Smooth muscle cell (in vitro differentiated cells): Measurements from ENCODE around the gene RRP12. TPM values are rescaled to one million over a fixed set of nuclear protein-coding genes. Genes with fewer than 3 reads are reported as not detected.
A peak's percentile ranks its signal among the peaks of the same experiment; 100 is the strongest.

Source experiments
- DNase-seq: peaks from one replicate; lab custom pipeline; 2025; ENCODE audit not compliant: unreplicated experiment; lab: John Stamatoyannopoulos, UW
- H2AFZ ChIP-seq: fragments of 200-600 bp; sonication (generic); 2 replicates; pipeline ENCODE4 v1.6.0; 2016; ENCODE audit warnings: antibody characterized with exemption, low read depth, mild to moderate bottlenecking
- H3F3A ChIP-seq: fragments of 200-600 bp; sonication (generic); 2 replicates; pipeline ENCODE4 v1.6.0; 2017; ENCODE audit warnings: antibody characterized with exemption, low read depth
- H3K27ac ChIP-seq: fragments of 200-600 bp; sonication (generic); 2 replicates; pipeline ENCODE4 v1.5.1; 2016; ENCODE audit warnings: low read depth, mild to moderate bottlenecking
- H3K27me3 ChIP-seq: fragments of 200-600 bp; sonication (generic); 2 replicates; pipeline ENCODE4 v1.6.1; 2016; ENCODE audit warnings: low read depth, mild to moderate bottlenecking
- H3K36me3 ChIP-seq: fragments of 200-600 bp; sonication (generic); 2 replicates; pipeline ENCODE4 v1.5.1; 2016; ENCODE audit warnings: low read depth
- H3K4me1 ChIP-seq: fragments of 200-600 bp; sonication (generic); 2 replicates; pipeline ENCODE4 v1.5.1; 2016; ENCODE audit warnings: low read depth
- H3K4me2 ChIP-seq: fragments of 200-600 bp; sonication (generic); 2 replicates; pipeline ENCODE4 v1.6.0; 2016; ENCODE audit warnings: mild to moderate bottlenecking
- H3K4me3 ChIP-seq: fragments of 200-600 bp; sonication (generic); 2 replicates; pipeline ENCODE4 v1.5.1; 2016; ENCODE audit warnings: mild to moderate bottlenecking
- H3K79me2 ChIP-seq: fragments of 200-600 bp; sonication (generic); 2 replicates; pipeline ENCODE4 v1.6.0; 2016; ENCODE audit warnings: low read depth, mild to moderate bottlenecking
- H3K9ac ChIP-seq: fragments of 200-600 bp; sonication (generic); 2 replicates; pipeline ENCODE4 v1.6.0; 2016; ENCODE audit warnings: low read depth
- H3K9me3 ChIP-seq: fragments of 200-600 bp; sonication (generic); replicated peaks from 2 replicates; pipeline ENCODE4 v1.5.1; 2016; ENCODE audit warnings: low read depth
- H4K20me1 ChIP-seq: fragments of 200-600 bp; sonication (generic); 2 replicates; pipeline ENCODE4 v1.6.0; 2016; ENCODE audit warnings: low read depth
- CTCF ChIP-seq: fragments of 200-600 bp; sonication (generic); IDR thresholded peaks from 2 replicates; pipeline ENCODE4 v1.5.1; 2017; ENCODE audit warnings: borderline replicate concordance, mild to moderate bottlenecking, antibody characterized with exemption; ENCODE audit not compliant: insufficient read depth, poor library complexity, severe bottlenecking
- WGBS: methylation state at CpG from one replicate; pipeline ENCODE4 v1.1.7; 2016; ENCODE audit warnings: low lambda C conversion rate; 5-methylcytosine and 5-hydroxymethylcytosine counted together
- polyA plus RNA-seq: library from polyadenylated mRNA; unstranded; fragments of >200 nt; fragmentation: Nextera tagmentation; extraction: Ambion mirVana; gene quantifications from 2 replicates; pipeline ENCODE4 v1.2.1, GENCODE V29; 2016
- total RNA-seq: library from RNA; depleted of rRNA; stranded (reverse); fragments of >200 nt; gene quantifications from 2 replicates; pipeline ENCODE4 v1.2.3, GENCODE V29; 2014

The RRP12 gene
- total RNA-seq, result 15.9 and 18.8 TPM in 2 replicates
- polyA plus RNA-seq, result 14.1 and 21.7 TPM in 2 replicates

- H2AFZ ChIP-seq, result peak within 1 kb of the TSS; percentile 73
- H3K36me3 ChIP-seq, result no peaks in the 10 kb centered on the region
- WGBS, result 2% methylated on average over 39 of the region's 39 CpGs
- peak within 1 kb of the TSS; percentile 96 for H3K9ac ChIP-seq
- H3K27me3 ChIP-seq, result no peaks in the 10 kb centered on the region
- H3K27ac ChIP-seq, result peak within 1 kb of the TSS; percentile 95
- peaks cover 17% of the 10 kb centered on the region for H3K79me2 ChIP-seq
- peak within 1 kb of the TSS; percentile 78 for H3K4me3 ChIP-seq
- no peaks in the 10 kb centered on the region for H3K9me3 ChIP-seq
- H3K4me1 ChIP-seq, result peaks cover 11% of the 10 kb centered on the region
- peak within 1 kb of the TSS; percentile 90 for H3K4me2 ChIP-seq
- H4K20me1 ChIP-seq, result no peaks in the 10 kb centered on the region
- peak; percentile 40 for DNase-seq
- peak; percentile 9 for TF ChIP-seq CTCF
- no peaks in the 10 kb centered on the region for H3F3A ChIP-seq
These were observed at the start of gene RRP12 for GRCh38 chr10:97400665-97401454. RRP12 (minus strand) TSS chr10:97401340; CDS start chr10:97401231, 109 bp downstream.

DNA sequence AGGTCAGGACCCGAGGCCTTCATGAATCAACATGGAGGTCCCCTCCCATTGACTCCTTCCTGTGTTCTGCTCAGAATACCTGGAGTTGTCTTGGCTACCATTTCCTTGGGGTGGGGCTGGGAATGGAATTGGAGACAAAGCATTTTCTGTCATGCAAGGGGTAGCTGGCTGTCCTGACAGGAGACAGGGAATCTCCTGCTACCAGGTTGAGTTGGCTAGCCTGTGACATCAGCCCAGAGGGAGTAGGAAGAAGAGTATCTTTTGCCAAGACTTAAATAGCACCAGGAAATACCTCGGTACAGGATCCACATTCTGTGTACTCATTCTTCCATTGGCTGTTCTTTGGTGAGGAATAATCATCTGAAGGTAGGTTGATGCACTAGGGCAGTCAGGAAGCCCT, 49.7 kb upstream of the RRP12 start:
- Histone ChIP-seq H3F3A (peaks cover 7% of the 10 kb centered on the region), H3K9me3 (no peaks in the 10 kb centered on the region), H3K4me3 (no peak overlapping the region), H3K4me1 (peaks cover 14% of the 10 kb centered on the region), H3K27ac (no peak overlapping the region), H3K27me3 (no peaks in the 10 kb centered on the region), H4K20me1 (peaks cover 74% of the 10 kb centered on the region), H3K36me3 (no peaks in the 10 kb centered on the region), H3K4me2 (no peak overlapping the region), H3K79me2 (peaks cover 56% of the 10 kb centered on the region), H3K9ac (no peak overlapping the region), H2AFZ (no peak overlapping the region)
- 98% methylated on average over 2 of the region's 2 CpGs for WGBS
- no peak for DNase-seq
- TF ChIP-seq CTCF, result no peak

DNA sequence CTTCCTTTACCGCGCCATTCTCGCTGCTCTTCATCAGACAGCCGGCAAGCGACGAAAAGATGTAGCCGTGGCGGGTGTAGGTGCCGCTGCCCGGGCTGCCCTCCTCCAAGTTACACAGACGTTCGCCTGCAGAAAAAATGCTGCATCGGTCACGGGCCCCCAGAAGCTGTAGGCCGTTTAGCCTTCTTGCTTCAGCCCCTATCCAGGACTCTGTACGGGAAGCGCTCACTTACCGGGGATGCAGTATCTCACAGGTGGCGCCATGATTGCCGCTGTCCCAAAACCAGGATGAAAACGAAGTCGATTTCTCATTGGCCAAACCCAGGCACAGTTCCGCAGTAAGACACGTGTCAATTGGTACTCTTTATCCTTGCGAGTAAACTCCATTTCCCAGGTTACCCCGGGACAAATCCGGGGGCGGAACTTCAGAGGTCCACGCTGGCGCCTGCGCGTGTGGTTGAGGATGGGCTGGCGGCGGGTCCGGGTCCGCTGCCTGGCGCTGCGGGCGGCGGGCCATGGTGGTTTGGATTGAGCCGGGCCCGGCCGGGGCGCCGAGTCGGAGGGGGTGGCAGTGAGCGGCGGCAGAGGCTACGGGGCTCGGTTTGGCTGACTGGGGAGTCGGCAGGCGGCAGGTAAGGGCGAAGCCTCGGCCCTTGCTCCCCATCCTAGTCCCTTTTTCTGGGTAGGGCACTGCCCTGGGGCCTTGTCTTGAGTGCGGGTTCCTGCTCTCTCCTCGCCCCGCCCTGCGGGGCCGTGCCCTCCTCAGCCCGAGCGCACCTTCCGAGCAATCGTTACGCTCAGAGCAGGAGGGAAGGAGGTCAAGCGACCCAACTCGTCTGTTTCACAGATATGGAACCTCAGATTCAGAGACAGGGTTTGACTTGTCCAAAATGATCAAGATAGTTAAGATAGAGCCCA, 44.8 kb upstream of the RRP12 start, which contains the start of the genes EXOSC1 and ZDHHC16:
Gene EXOSC1 (minus strand): TSS at position 285 of the 918 bp plus-strand sequence. CDS start 21 bp downstream, at position 264.
Gene ZDHHC16 (plus strand): TSS at position 454 of the 918 bp plus-strand sequence. CDS start 5,501 bp downstream, outside the sequence.
- H3K27ac ChIP-seq, result peak within 1 kb of the TSS; percentile 12
- H3F3A ChIP-seq, result no peaks in the 10 kb centered on the region
- peak within 1 kb of the TSS; percentile 71 for H3K9ac ChIP-seq
- no peaks in the 10 kb centered on the region for H3K36me3 ChIP-seq
- peaks cover 21% of the 10 kb centered on the region for H3K4me1 ChIP-seq
- no peak for TF ChIP-seq CTCF
- H3K79me2 ChIP-seq, result peaks cover 67% of the 10 kb centered on the region
- H3K4me3 ChIP-seq, result peak within 1 kb of the TSS; percentile 68
- peak; percentile 58 for DNase-seq
- 1% methylated on average over 58 of the region's 66 CpGs for WGBS
- no peaks in the 10 kb centered on the region for H3K27me3 ChIP-seq
- peak within 1 kb of the TSS; percentile 91 for H3K4me2 ChIP-seq
- no peaks in the 10 kb centered on the region for H3K9me3 ChIP-seq
- peak within 1 kb of the TSS; percentile 73 for H2AFZ ChIP-seq
- H4K20me1 ChIP-seq, result peaks cover 29% of the 10 kb centered on the region
